Choroid plexus epithelial cell (primary cell): ENCODE results near the gene TXNIP.

Source experiments
- DNase-seq: peaks from one replicate; pipeline ENCODE4 v3.0.0-alpha.2; 2010; ENCODE audit warnings: low read depth
- H3K4me3 ChIP-seq: 2 replicates; pipeline ENCODE4 v1.5.1; 2011; ENCODE audit warnings: low read depth, mild to moderate bottlenecking, control low read depth, low read length, moderate library complexity
- TF ChIP-seq, protein P1 (sequence below): conservative IDR thresholded peaks from 2 replicates; pipeline ENCODE4 v1.5.1; 2011; ENCODE audit warnings: low read depth, mild to moderate bottlenecking, control low read depth, inconsistent platforms, low read length, moderate library complexity

The TXNIP gene

DNA sequence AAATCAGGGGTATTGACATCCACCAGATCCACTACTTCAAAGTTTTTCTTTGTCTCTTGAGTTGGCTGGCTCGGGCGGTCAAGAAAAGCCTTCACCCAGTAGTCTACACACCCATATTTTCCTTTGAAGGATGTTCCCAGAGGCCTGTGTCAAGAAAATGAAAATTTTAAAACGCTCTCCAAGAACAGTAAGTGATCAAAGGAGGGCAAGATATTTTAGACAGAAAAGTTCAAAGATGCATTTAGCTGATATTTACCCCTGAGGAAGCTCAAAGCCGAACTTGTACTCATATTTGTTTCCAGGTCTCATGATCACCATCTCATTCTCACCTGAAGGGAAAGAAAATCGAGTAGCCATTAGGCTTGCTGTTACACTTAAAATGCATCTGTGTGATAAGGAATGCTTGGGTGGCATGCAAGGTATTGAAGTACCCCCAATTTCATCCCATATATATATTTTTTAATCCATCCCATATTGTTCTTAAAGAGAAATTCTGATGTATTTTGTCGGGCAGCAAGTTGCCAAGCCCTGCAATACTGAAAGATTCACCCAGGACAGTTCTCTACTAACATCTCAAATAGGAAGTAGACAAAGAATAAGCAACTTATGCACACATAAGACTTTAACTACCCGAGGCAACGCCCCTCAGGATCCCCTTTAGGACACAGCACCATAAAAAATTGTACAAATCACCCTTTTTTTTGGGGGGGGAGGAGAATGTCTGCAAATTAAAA is 1.1 kb downstream of the TXNIP start:
- DNase-seq = no peak
- TF ChIP-seq, protein P1, sequence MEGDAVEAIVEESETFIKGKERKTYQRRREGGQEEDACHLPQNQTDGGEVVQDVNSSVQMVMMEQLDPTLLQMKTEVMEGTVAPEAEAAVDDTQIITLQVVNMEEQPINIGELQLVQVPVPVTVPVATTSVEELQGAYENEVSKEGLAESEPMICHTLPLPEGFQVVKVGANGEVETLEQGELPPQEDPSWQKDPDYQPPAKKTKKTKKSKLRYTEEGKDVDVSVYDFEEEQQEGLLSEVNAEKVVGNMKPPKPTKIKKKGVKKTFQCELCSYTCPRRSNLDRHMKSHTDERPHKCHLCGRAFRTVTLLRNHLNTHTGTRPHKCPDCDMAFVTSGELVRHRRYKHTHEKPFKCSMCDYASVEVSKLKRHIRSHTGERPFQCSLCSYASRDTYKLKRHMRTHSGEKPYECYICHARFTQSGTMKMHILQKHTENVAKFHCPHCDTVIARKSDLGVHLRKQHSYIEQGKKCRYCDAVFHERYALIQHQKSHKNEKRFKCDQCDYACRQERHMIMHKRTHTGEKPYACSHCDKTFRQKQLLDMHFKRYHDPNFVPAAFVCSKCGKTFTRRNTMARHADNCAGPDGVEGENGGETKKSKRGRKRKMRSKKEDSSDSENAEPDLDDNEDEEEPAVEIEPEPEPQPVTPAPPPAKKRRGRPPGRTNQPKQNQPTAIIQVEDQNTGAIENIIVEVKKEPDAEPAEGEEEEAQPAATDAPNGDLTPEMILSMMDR = no peak
- peak overlapping the region; percentile 93 for H3K4me3 ChIP-seq

DNA sequence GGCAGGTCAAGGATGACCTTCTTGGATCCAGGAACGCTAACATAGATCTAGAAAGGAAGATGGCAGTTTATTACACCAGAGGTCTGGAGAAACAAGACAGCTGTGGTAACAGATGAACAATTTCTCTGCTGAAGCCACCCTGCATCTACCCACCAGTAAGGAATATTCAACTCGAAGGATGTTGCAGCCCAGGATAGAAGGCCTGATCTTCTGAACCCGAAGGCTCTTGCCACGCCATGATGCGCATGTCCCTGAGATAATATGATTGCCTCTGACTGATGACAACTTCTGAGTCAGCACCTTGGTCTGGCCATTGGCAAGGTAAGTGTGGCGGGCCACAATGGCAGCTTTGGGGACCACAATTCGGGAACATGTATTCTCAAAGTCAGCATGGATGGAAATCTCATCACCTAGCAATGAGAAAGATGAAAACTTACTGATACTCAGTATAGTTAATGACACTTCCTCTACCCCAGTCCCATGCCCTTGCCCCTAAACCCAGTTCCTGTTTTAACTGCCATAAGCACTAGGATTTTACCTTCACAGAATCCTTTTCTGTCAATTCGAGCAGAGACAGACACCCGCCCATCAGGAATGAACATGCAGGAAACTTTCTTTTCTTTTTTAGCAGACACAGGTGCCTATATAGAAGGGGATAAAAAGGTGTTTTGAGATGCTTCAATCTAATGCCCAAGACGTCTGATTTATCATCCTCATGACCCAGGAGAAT is 1.8 kb downstream of the TXNIP start:
- H3K4me3 ChIP-seq = peak overlapping the region; percentile 93
- no peak for DNase-seq
- TF ChIP-seq, protein P1 = no peak

DNA sequence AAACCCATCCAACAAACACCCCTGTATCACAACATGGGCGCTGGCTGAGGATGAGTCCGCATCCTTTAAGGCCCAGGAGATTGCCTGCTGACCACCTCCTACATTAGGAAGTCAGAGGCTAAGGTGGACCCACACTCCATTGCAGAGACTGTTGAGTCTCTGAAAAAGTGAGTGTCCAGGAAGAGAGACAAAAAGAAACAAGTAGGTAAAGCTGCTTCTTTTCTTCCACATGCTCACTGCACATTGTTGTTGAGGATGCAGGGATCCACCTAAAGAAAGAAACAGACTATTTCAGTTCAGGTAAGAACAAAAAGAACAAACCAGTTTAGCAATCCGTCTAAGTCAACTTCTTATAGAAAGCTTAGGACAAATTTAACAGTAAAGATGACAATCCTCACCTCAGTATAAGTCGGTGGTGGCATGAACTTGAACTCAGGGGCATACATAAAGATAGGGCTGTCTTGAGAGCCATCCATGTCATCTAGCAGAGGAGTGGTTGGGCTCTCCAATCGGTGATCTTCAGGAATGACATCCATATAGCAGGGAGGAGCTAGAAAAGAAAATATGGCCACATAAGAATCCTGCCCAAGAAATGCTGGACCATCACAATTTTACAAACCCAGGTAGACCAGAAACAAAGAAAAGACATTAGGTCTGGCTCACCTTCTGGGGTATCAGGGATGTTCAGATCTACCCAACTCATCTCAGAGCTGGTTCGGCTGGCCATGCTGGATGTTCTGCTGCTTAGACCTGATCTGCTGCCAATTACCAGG is 2.6 kb downstream of the TXNIP start:
- peak overlapping the region; percentile 93 for H3K4me3 ChIP-seq
- TF ChIP-seq, protein P1 = no peak
- no peak for DNase-seq

DNA sequence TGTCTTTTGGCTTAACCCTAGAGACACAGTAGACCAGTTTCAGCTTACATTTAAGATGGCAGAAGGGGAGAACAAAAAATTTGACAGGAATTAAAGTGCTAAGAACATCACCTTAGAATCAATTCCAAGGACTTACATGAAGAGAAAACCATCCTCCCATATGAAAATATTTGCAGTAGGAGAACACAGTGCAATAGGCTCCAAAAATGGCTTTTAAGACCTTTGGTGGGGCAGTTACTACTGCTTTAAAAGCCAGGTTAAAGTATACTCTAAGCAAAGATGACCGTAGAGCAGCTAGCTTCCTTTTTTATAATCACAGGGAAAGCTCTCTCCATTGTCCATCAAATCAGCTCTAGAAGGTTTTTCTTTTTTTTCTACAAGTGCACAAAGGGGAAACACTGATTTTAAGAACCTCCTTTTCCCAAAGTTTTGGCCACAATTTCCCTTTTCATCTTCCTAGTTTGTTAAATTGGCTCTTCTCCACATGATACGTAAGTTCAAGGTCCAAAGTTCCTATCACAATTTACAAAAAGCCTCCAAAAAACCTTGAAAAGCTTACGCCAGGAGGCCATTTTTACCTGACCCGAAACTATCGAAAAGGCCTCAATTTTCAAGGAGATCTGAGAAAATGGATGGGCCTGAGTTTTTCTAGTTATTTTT is 3.3 kb downstream of the TXNIP start:
- H3K4me3 ChIP-seq = peak overlapping the region; percentile 93
- DNase-seq = no peak
- TF ChIP-seq, protein P1 = no peak

DNA sequence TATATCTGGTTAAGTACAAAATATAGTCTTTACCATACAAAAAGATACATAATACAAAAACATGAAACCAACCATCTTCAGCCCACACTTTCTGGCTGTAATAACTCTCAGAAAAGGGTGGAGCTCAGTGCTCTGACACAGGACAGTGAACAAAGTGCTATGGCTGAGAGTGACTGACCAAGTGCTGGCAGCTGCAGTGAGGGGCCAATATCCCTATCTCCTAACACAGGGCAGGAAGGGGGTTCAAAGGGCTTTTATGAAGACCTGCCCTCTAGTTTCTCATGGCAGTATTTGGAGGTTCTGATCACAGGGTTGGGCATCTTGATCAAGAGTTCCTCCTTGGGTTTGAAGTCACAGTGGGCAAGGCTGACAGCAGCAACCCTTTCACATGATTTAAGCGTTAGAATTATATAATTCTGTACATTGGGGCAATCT is 3.9 kb downstream of the TXNIP start:
- H3K4me3 ChIP-seq = peak overlapping the region; percentile 93
- TF ChIP-seq, protein P1 = no peak
- DNase-seq = no peak

DNA sequence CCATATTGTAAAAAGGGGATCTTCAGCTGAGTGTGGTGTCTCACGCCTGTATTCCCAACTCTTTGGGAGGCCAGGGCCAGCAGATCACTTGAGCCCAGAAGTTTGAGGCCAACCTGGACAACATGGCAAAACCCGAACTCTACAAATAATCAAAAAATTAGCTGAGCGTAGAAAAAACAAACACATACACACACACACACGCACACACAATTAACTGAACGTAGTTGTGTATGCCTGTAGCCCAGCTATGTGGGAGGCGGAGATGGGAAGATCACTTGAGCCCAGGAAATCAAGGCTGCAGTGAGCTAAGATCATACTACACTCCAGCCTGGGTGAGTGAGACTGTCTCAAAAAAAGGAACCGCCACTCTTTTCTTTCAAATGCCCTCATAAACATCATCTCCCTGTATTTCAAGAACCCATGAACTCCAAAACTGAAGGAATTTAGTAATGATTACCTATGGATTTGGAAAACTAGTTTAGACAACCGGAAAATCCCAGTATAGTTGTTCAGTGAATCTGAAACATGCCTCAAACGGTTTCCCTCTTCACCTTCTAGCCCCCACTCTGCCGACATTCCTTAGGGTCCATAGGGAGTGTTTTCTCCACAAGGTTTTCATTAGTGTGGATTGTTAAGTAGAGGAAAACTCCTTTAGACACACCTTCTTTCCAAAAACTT is 4.5 kb downstream of the TXNIP start:
- DNase-seq = no peak
- TF ChIP-seq, protein P1 = no peak
- peak overlapping the region; percentile 93 for H3K4me3 ChIP-seq
